HCT116 (cell line): ENCODE data around the gene IL17RD. TPM values are rescaled to one million over a fixed set of nuclear protein-coding genes. Genes with fewer than 3 reads are reported as not detected.

Experiments used
- ATAC-seq: fragments of 200-7000 bp; cut with Tn5 transposase; 2 replicates; pipeline ENCODE4 v1.9.1; 2020; ENCODE audit warnings: mild to moderate bottlenecking, moderate library complexity
- BruUV-seq: library from RNA; stranded (reverse); fragments of 400-500 nt; replicated peaks from 2 replicates; lab custom pipeline; 2021; lab: Mats Ljungman, UMichigan
- CTCF ChIA-PET: fragments of 300-600 bp; sonication (Branson Sonifier 250); formaldehyde crosslinking; loops from one replicate; lab custom pipeline; 2021; ENCODE audit warnings: antibody characterized with exemption; lab: Charles Lee
- POLR2A ChIA-PET: fragments of 300-600, 350-600 bp; sonication (Branson Sonifier 250); formaldehyde crosslinking; loops from one replicate; lab custom pipeline; 2021; ENCODE audit warnings: antibody characterized with exemption; lab: Charles Lee
- RAD21 ChIA-PET, 2 experiments: fragments of 300-600 bp; sonication (Branson Sonifier 250); formaldehyde crosslinking; loops; one replicate each; lab custom pipeline; 2023; ENCODE audit warnings: low total read pairs in 2 of 2; ENCODE audit not compliant: uncharacterized antibody in 2 of 2, unreplicated experiment in 2 of 2, low non-redundant PET in 1 of 2; lab: Charles Lee
- DNase-seq: peaks from one replicate; pipeline ENCODE4 v3.0.0-alpha.2; 2010; ENCODE audit warnings: low read depth, low spot score
- H2AFZ ChIP-seq: fragments of 200-600 bp; shearing (Covaris generic), sonication (generic); 2 replicates; pipeline ENCODE4 v1.6.1; 2017; ENCODE audit warnings: low read depth, mixed run types, mixed read lengths, antibody characterized with exemption, low read length; ENCODE audit not compliant: poor library complexity, severe bottlenecking
- H3K27ac ChIP-seq: 2 replicates; pipeline ENCODE4 v1.5.1; 2012; ENCODE audit warnings: low read depth, low read length
- H3K27me3 ChIP-seq: fragments of 200-600 bp; sonication (generic); 2 replicates; pipeline ENCODE4 v1.6.1; 2016; ENCODE audit warnings: mixed run types, low read length, mixed read lengths; ENCODE audit not compliant: insufficient read depth
- H3K36me3 ChIP-seq, 2 experiments: fragments of 200-500 bp in 1 of 2; fragments of 200-600 bp in 1 of 2; sonication (Bioruptor generic) in 1 of 2; sonication (generic) in 1 of 2; 2 replicates each; pipeline versions ENCODE4 v1.5.1 to v1.6.1; 2014 to 2016; ENCODE audit warnings: low read length in 2 of 2, inconsistent platforms in 1 of 2, mixed read lengths in 1 of 2, mixed run types in 1 of 2; ENCODE audit not compliant: insufficient read depth in 2 of 2, control insufficient read depth in 1 of 2
- H3K4me1 ChIP-seq, 2 experiments: fragments of 200-600 bp in 1 of 2; sonication (generic) in 1 of 2; 2 replicates each; pipeline versions ENCODE4 v1.5.1 to v1.6.1; 2012 to 2017; ENCODE audit warnings: low read length in 2 of 2, inconsistent platforms in 1 of 2, mild to moderate bottlenecking in 1 of 2, mixed read lengths in 1 of 2, mixed run types in 1 of 2, moderate library complexity in 1 of 2; ENCODE audit not compliant: insufficient read depth in 2 of 2, control insufficient read depth in 1 of 2
- H3K4me2 ChIP-seq: fragments of 200-600 bp; sonication (generic); 2 replicates; pipeline ENCODE4 v1.6.1; 2017; ENCODE audit warnings: mixed run types, low read length, mixed read lengths
- H3K4me3 ChIP-seq, 2 experiments: fragments of 200-600 bp in 1 of 2; sonication (generic) in 1 of 2; replicated peaks in 1 of 2; 2 replicates each; pipeline ENCODE4 v1.5.1; 2011 to 2016; ENCODE audit warnings: low read length in 2 of 2, control low read depth in 1 of 2, low read depth in 1 of 2, mild to moderate bottlenecking in 1 of 2, mixed read lengths in 1 of 2, mixed run types in 1 of 2
- H3K79me2 ChIP-seq: fragments of 200-600 bp; sonication (generic); 2 replicates; pipeline ENCODE4 v1.6.1; 2017; ENCODE audit warnings: mild to moderate bottlenecking, mixed run types, low read length, moderate library complexity, mixed read lengths; ENCODE audit not compliant: insufficient read depth
- H3K9ac ChIP-seq: fragments of 200-600 bp; sonication (generic); 2 replicates; pipeline ENCODE4 v1.6.1; 2016; ENCODE audit warnings: low read length, mixed read lengths
- H3K9me2 ChIP-seq: fragments of 200-600 bp; sonication (generic), shearing (Covaris generic); 2 replicates; pipeline ENCODE4 v1.6.1; 2017; ENCODE audit warnings: mixed run types, mild to moderate bottlenecking, moderate library complexity; ENCODE audit not compliant: insufficient read depth
- H3K9me3 ChIP-seq, 2 experiments: fragments of 200-500 bp in 1 of 2; fragments of 200-600 bp in 1 of 2; sonication (Bioruptor generic) in 1 of 2; sonication (generic) in 1 of 2; 2 replicates each; pipeline ENCODE4 v1.6.1; 2014 to 2017; ENCODE audit warnings: low read length in 2 of 2, mixed read lengths in 2 of 2, inconsistent platforms in 1 of 2, low read depth in 1 of 2, mild to moderate bottlenecking in 1 of 2, mixed run types in 1 of 2, moderate library complexity in 1 of 2; ENCODE audit not compliant: control insufficient read depth in 1 of 2, insufficient read depth in 1 of 2
- H4K20me1 ChIP-seq: fragments of 200-600 bp; sonication (generic), shearing (Covaris generic); 2 replicates; pipeline ENCODE4 v1.6.1; 2017; ENCODE audit warnings: mixed run types, mild to moderate bottlenecking, moderate library complexity; ENCODE audit not compliant: insufficient read depth
- CEBPB ChIP-seq: IDR thresholded peaks from 2 replicates; pipeline ENCODE4 v1.6.1; 2012; ENCODE audit warnings: low read depth
- EGR1 ChIP-seq: IDR thresholded peaks from 2 replicates; pipeline ENCODE4 v1.6.1; 2012; ENCODE audit warnings: low read depth
- EZH2 ChIP-seq: fragments of 200-600 bp; sonication (generic); IDR thresholded peaks from 2 replicates; pipeline ENCODE4 v1.6.1; 2017; ENCODE audit warnings: antibody characterized with exemption, mixed run types
- EZH2phosphoT487 ChIP-seq: fragments of 200-600 bp; IDR thresholded peaks from 2 replicates; pipeline ENCODE4 v1.6.1; 2018; ENCODE audit warnings: antibody characterized with exemption, borderline replicate concordance
- FOSL1 ChIP-seq: IDR thresholded peaks from 2 replicates; pipeline ENCODE4 v1.6.1; 2012; ENCODE audit warnings: low read depth
- JUND ChIP-seq: IDR thresholded peaks from 2 replicates; pipeline ENCODE4 v1.6.1; 2012
- POLR2AphosphoS5 ChIP-seq: IDR thresholded peaks from 2 replicates; pipeline ENCODE4 v1.6.1; 2011; ENCODE audit warnings: mild to moderate bottlenecking, low read depth, low read length, moderate library complexity
- SRF ChIP-seq: IDR thresholded peaks from 2 replicates; pipeline ENCODE4 v1.6.1; 2012; ENCODE audit warnings: low read depth
- intact Hi-C: fragments of 100-400 bp; cut with micrococcal nuclease; formaldehyde crosslinking; loops from 2 replicates; pipeline ENCODE4 v1.10.0; 2022
- total RNA-seq: library from RNA; stranded (reverse); gene quantifications from one replicate; pipeline ENCODE4 v1.2.1, GENCODE V29; 2021; ENCODE audit not compliant: unreplicated experiment
- TF ChIP-seq, protein P1 (sequence below): IDR thresholded peaks from 2 replicates; pipeline ENCODE4 v1.6.1; 2012
- TF ChIP-seq, protein P2 (sequence below): IDR thresholded peaks from 2 replicates; pipeline ENCODE4 v1.6.1; 2011; ENCODE audit warnings: mild to moderate bottlenecking, low read length, moderate library complexity; ENCODE audit not compliant: insufficient replicate concordance; ENCODE audit errors: extremely low read depth
- TF ChIP-seq, protein P3 (sequence below): IDR thresholded peaks from 2 replicates; pipeline ENCODE4 v1.6.1; 2012

The IL17RD gene
- total RNA-seq, 1 experiment from 2014 or later, result 12.3 TPM

DNA sequence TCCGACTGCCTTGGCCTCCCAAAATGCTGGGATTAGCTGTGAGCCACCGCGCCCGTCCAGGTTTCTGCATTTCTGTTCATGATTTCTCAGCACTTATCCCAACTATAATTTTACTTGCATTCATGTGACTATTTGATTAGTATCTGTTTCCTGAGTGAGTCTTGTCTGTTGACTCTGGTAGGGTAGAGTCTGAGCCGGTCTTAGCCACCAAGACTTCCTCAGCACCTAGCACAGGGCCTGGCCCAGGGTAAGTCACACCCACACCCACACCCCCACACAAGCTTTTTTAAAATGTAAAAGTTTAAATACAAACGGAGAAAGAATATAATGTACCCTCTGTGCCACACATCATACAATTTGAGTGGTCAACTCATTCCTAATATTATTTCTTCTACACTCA lies 107.8 kb downstream of the IL17RD start:
- ChIA-PET CTCF (no interaction called here), RAD21 (no interaction called here), POLR2A (no interaction called here)
- Histone ChIP-seq H3K79me2 (peaks cover 17% of the 10 kb centered on the region), H3K4me3 (no peak overlapping the region), H3K9me3 (no peaks in the 10 kb centered on the region), H3K27me3 (no peaks in the 10 kb centered on the region), H3K9ac (0 out of 2 replicates have a peak overlapping the region, but pooled peaks have one; percentile 2), H3K9me2 (no peaks in the 10 kb centered on the region), H3K36me3 (no peaks in the 10 kb centered on the region), H3K4me2 (no peak overlapping the region), H3K4me1 (peaks cover 35 to 64% of the 10 kb centered on the region in 2 experiments), H2AFZ (no peak overlapping the region), H4K20me1 (no peaks in the 10 kb centered on the region), H3K27ac (no peak overlapping the region)
- ATAC-seq (no peak), DNase-seq (no peak)
- no TSS peak for BruUV-seq
- no peak for TF ChIP-seq EGR1
- intact Hi-C loops, result no loop called here

DNA sequence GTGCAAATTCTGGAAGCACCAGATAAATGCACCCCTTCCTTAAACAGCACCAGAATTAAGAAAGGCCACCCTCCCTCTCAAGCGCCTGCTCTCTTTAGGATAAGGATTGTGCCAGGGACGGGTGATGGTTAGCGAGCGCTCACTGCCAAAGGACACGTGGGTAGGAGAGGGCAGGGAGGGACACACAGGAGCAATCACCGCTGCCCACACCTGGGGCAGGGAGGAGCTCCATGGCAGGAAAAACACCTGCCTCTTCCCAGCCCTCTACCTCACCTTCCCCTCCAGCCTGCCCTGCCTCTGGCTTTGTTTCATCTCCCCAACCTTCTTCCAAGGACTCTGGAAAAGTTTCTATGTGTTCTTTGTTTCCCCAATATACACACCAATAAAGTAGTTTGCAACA lies 112.0 kb downstream of the IL17RD start:
- Histone ChIP-seq H3K9me2 (no peaks in the 10 kb centered on the region), H3K27ac (no peak overlapping the region), H2AFZ (no peak overlapping the region), H3K4me3 (no peak overlapping the region), H3K27me3 (no peaks in the 10 kb centered on the region), H4K20me1 (no peaks in the 10 kb centered on the region), H3K4me2 (no peak overlapping the region), H3K9ac (no peak overlapping the region), H3K79me2 (peaks cover 15% of the 10 kb centered on the region; the same call in 1 of the 2 replicates), H3K9me3 (no peaks in the 10 kb centered on the region), H3K4me1 (peaks cover 7 to 35% of the 10 kb centered on the region in 2 experiments; a peak in 3 of 4 replicates), H3K36me3 (no peaks in the 10 kb centered on the region)
- POLR2A ChIA-PET, result no interaction called here
- CTCF ChIA-PET, result no interaction called here
- DNase-seq, result no peak
- intact Hi-C loops, result no loop called here
- BruUV-seq, result no TSS peak
- TF ChIP-seq JUND (no peak), EZH2 (no peak), POLR2AphosphoS5 (no peak), SRF (no peak), FOSL1 (no peak), EZH2phosphoT487 (no peak), CEBPB (no peak)
- TF ChIP-seq, protein P1, sequence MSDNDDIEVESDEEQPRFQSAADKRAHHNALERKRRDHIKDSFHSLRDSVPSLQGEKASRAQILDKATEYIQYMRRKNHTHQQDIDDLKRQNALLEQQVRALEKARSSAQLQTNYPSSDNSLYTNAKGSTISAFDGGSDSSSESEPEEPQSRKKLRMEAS, result no peak
- TF ChIP-seq, protein P2, sequence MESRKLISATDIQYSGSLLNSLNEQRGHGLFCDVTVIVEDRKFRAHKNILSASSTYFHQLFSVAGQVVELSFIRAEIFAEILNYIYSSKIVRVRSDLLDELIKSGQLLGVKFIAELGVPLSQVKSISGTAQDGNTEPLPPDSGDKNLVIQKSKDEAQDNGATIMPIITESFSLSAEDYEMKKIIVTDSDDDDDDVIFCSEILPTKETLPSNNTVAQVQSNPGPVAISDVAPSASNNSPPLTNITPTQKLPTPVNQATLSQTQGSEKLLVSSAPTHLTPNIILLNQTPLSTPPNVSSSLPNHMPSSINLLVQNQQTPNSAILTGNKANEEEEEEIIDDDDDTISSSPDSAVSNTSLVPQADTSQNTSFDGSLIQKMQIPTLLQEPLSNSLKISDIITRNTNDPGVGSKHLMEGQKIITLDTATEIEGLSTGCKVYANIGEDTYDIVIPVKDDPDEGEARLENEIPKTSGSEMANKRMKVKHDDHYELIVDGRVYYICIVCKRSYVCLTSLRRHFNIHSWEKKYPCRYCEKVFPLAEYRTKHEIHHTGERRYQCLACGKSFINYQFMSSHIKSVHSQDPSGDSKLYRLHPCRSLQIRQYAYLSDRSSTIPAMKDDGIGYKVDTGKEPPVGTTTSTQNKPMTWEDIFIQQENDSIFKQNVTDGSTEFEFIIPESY, result no peak
- TF ChIP-seq, protein P3, sequence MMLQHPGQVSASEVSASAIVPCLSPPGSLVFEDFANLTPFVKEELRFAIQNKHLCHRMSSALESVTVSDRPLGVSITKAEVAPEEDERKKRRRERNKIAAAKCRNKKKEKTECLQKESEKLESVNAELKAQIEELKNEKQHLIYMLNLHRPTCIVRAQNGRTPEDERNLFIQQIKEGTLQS, result no peak
- RAD21 ChIA-PET, result no interaction called here
- no peak for ATAC-seq
